Measurements from ENCODE around the gene SULF2.

DNA sequence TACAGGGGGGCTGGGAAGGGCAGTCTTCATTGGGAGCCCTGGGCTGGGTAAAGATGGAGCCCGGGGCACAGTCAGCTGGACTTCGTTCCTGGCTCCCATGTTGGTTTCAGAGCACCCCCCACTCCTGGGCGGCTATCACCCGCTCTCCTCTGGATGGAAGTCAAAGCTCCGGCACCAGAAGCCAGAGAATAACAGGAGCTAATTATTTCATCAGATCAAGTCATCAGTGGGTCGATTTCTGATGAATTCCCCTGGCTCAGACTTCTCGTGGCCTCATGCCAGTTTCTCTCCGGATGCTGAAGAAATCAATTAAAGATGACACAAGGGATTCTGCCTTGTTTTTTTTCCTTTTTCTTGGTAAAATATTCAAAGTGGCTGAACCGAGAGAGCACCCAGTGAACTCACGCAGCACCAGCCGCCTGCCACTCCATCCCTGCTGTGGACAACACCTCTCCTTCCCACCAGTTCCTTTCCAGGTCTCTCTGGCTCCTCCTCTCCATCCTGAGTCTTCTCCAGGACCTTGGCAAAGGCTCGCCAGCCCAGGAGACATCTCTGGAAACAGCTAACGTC lies 22.5 kb downstream of the SULF2 start:
- TF ChIP-seq CTCF (IDR thresholded peaks at IDR 0.05 in 2 of 3, conservative IDR thresholded peaks at IDR 0.05 in 1 of 3; ENCODE audit: borderline replicate concordance in 1 of 3, insufficient read depth in 1 of 3, low read depth in 2 of 3, low read length in 2 of 3), result no peak
- no peak for TF ChIP-seq EGR1 (IDR thresholded peaks at IDR 0.05; ENCODE audit: low read depth)
- TF ChIP-seq, protein P1, sequence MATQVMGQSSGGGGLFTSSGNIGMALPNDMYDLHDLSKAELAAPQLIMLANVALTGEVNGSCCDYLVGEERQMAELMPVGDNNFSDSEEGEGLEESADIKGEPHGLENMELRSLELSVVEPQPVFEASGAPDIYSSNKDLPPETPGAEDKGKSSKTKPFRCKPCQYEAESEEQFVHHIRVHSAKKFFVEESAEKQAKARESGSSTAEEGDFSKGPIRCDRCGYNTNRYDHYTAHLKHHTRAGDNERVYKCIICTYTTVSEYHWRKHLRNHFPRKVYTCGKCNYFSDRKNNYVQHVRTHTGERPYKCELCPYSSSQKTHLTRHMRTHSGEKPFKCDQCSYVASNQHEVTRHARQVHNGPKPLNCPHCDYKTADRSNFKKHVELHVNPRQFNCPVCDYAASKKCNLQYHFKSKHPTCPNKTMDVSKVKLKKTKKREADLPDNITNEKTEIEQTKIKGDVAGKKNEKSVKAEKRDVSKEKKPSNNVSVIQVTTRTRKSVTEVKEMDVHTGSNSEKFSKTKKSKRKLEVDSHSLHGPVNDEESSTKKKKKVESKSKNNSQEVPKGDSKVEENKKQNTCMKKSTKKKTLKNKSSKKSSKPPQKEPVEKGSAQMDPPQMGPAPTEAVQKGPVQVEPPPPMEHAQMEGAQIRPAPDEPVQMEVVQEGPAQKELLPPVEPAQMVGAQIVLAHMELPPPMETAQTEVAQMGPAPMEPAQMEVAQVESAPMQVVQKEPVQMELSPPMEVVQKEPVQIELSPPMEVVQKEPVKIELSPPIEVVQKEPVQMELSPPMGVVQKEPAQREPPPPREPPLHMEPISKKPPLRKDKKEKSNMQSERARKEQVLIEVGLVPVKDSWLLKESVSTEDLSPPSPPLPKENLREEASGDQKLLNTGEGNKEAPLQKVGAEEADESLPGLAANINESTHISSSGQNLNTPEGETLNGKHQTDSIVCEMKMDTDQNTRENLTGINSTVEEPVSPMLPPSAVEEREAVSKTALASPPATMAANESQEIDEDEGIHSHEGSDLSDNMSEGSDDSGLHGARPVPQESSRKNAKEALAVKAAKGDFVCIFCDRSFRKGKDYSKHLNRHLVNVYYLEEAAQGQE (IDR thresholded peaks at IDR 0.05; ENCODE audit: low read depth), result no peak
- TF ChIP-seq RAD21 (IDR thresholded peaks at IDR 0.05; ENCODE audit: low read depth), result no peak
